LNCAP (cell line): ENCODE data around the gene EID1.

Experiments
- CTCF ChIP-seq: fragments of 450-650 bp; IDR thresholded peaks from 2 replicates; pipeline ENCODE4 v1.5.1; 2017; ENCODE audit warnings: mild to moderate bottlenecking

EID1 gene

GRCh38 chr15:48916721-48917120 lies 38.8 kb downstream of the EID1 start:
- TF ChIP-seq CTCF, result no peak

GRCh38 chr15:48922046-48922445 lies 44.1 kb downstream of the EID1 start:
- TF ChIP-seq CTCF, result no peak

- no peak for TF ChIP-seq CTCF
Measured at GRCh38 chr15:48924528-48925393, 46.8 kb downstream of the EID1 start.

GRCh38 chr15:48925714-48926223 lies 47.8 kb downstream of the EID1 start:
- TF ChIP-seq CTCF, result no peak

GRCh38 chr15:48928877-48929538 lies 51.1 kb downstream of the EID1 start:
- no peak for TF ChIP-seq CTCF

- no peak for TF ChIP-seq CTCF
Measured at GRCh38 chr15:48929661-48930060, 51.7 kb downstream of the EID1 start.
